GM10266 (cell line): ENCODE data around the gene NPAS3.

Experiments used
- DNase-seq: peaks from one replicate; pipeline ENCODE4 v3.0.0; 2012; ENCODE audit errors: extremely low spot score
- TF ChIP-seq, protein P1 (sequence below): IDR thresholded peaks from 2 replicates; pipeline ENCODE4 v1.5.1; 2012; ENCODE audit warnings: mild to moderate bottlenecking, low read depth; ENCODE audit not compliant: control insufficient read depth, insufficient read depth; ENCODE audit errors: missing control alignments

The NPAS3 gene

DNA sequence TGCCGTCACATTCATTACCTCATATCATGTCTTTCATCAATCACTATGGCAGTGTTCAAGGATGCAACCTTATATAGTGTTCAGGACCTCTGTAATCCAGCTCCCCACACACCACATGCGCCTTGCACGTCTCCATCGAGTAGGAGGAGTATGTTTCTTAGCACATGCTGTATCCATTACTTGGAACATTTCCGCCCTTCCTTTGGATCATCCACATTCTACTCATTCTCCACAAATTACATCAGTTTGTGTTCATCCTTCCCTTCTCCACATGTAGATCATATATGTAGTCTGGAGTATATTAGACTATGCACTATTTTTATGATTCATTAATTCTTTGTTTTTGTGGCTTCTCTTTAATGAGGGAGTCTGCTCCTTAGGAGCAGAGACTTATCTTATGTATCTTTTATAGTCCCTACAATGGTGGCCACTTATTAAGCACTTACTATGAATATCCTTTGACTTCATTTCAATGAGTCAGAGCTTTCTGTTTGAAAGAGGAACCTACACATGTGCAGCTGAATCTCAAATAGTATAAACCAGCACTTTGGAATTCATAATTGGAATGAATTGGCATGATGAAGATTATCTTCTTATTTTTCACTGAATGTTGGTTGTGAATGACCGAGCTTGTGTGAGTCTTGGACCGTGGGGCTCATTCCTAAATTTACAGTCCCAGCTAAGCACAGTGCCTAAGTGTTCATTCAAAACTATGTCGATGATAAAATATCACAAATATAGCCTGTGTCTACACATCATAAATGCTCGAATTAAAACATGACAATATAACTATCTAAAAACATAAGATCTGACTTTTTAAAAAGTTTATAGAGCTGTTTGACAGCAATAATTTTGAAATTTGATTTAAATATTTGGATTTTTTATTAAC, 30.2 kb upstream of the NPAS3 start:
- DNase-seq = no peak
- TF ChIP-seq, protein P1, sequence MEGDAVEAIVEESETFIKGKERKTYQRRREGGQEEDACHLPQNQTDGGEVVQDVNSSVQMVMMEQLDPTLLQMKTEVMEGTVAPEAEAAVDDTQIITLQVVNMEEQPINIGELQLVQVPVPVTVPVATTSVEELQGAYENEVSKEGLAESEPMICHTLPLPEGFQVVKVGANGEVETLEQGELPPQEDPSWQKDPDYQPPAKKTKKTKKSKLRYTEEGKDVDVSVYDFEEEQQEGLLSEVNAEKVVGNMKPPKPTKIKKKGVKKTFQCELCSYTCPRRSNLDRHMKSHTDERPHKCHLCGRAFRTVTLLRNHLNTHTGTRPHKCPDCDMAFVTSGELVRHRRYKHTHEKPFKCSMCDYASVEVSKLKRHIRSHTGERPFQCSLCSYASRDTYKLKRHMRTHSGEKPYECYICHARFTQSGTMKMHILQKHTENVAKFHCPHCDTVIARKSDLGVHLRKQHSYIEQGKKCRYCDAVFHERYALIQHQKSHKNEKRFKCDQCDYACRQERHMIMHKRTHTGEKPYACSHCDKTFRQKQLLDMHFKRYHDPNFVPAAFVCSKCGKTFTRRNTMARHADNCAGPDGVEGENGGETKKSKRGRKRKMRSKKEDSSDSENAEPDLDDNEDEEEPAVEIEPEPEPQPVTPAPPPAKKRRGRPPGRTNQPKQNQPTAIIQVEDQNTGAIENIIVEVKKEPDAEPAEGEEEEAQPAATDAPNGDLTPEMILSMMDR = no peak

DNA sequence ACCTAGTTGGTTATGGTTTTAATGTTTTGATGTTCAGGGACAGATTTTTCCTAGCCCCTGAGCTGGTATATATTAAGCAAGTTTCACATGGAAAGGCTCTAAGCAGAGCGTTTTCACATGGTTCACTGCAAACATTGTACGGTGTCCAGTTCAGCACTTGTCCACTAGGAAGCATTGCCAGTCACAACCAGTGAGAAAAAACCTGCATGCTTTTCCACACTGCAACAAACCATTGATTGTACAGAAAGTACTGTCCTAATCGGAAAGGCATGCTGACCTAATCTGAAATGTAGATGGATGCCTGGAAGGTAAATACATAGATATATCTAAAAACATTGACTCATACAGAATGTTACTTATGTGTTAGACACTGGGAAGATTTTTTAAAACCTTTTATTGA, 25.0 kb upstream of the NPAS3 start:
- TF ChIP-seq, protein P1 = no peak
- no peak for DNase-seq

DNA sequence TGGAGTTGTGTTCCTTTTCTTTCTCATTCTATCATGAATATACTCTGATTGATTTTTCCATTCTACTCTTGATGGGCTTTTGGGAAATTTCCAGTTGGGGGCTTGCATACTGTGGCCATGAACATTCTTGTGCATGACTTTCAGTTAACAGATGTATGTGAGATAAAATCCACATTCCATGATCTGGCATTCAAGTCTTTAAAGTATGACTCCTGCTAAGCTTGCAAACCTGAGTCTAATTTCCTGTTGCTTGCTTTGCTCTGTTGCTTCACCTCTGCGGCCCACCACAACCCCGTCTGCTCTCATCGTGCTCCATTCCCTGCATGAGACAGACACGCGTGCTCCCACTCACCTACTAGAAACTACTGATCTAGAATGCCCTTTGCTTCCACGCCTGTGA, 24.3 kb upstream of the NPAS3 start:
- DNase-seq = no peak
- TF ChIP-seq, protein P1 = no peak

DNA sequence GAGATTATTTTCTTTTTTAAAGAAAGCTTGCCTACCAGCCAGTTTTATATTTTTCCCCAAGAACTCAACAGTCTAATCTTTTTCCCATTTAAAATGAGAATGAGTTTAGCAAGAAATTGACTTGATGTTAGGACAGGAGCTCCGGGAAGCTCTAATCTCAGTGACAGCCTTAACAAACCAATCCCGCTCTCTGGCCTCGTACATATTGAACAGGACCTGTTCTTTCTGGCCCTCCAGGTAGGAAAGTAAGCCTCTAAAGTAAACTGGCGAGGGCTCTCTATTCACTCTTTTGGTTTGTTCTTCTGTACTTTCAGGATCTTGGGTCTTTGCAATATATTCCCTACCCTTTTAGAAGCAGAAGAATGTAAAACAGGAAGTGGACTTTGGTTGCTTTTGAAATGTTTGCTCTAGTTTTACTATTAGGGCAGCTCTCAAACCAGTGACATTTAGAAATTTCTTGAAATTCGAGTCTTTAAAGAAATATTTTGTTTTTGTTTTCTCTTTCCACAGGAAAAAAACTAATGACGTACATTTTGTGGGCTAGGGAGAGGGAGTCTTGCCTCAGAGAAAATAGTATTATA, 17.9 kb upstream of the NPAS3 start:
- no peak for DNase-seq
- TF ChIP-seq, protein P1 = no peak

DNA sequence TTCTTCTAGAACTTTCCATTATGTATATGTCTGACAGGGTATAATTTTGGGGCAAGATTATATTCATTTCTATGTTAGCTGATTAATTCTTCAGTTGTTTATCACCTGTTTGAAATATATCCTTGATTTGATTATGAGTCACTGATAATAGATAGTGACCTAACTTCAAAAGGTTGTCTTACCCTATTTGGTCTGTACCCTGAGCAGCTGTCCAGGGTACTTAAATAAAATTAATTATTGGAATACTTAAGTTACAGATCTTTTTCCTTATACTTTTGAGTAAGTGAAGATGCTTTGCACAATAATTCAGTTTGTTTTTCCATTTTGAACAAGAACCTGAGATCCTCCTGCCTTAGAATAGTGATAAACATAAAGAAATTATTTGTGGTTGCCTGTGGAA, 13.2 kb upstream of the NPAS3 start:
- TF ChIP-seq, protein P1 = no peak
- DNase-seq = no peak

DNA sequence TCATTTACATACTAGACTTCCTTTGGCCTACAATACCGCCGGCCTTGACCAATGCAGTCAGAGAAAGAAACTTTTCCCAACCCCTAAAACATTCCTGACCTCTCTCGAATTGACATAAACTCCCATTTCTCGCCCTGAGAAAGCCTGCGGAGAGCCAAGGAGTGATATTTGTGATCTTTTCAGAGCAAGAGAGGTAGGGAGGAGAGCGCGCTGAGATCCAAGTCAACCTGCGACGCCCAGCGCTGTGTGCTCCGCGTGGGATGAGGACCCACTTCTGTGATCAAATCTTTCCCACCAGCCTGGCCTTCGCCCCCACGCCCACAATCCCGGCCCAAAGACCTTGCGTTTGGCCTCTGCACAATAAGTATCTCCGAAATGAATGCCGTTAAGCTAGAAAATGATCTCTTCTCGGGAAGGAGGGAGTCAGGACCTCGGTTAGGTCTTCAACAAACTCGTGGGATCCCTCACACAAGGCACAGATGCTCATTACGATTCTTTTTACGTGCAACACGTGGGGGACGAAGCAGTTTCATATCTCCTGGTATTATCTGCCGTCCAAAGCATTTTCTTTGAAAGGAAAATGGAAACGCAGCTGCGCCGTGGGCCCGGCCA, 6.3 kb upstream of the NPAS3 start:
- no peak for DNase-seq
- TF ChIP-seq, protein P1 = no peak
